Activated naive CD8-positive, alpha-beta T cell treated with anti-CD3 and anti-CD28 coated beads for 36 hours (primary cell): ENCODE measurements around the gene NBDY. TPM values are rescaled to one million over a fixed set of nuclear protein-coding genes. Genes with fewer than 3 reads are reported as not detected.

ENCODE experiments used
- DNase-seq: peaks from one replicate; pipeline ENCODE4 v3.0.0; 2021
- H3K27ac Mint-ChIP-seq: one replicate; pipeline ENCODE4 v1.8.0; 2022; ENCODE audit warnings: mild to moderate bottlenecking, moderate library complexity, mixed read lengths
- H3K27me3 Mint-ChIP-seq: one replicate; pipeline ENCODE4 v1.8.0; 2022; ENCODE audit warnings: mild to moderate bottlenecking, mixed read lengths
- H3K36me3 Mint-ChIP-seq: one replicate; pipeline ENCODE4 v1.8.0; 2021; ENCODE audit warnings: mild to moderate bottlenecking, mixed read lengths
- H3K4me1 Mint-ChIP-seq: one replicate; pipeline ENCODE4 v1.8.0; 2021; ENCODE audit warnings: mixed read lengths
- H3K4me3 Mint-ChIP-seq: one replicate; pipeline ENCODE4 v1.8.0; 2022; ENCODE audit warnings: mild to moderate bottlenecking, moderate library complexity, mixed read lengths
- H3K9me3 Mint-ChIP-seq: one replicate; pipeline ENCODE4 v1.8.0; 2022; ENCODE audit warnings: mixed read lengths
- total RNA-seq, 2 experiments: library from RNA; stranded (reverse); gene quantifications; one replicate each; pipeline ENCODE4 v1.2.3, GENCODE V29; 2021

Gene NBDY
- total RNA-seq, 2 experiments from 2014 or later: 43.9 to 50.0 TPM

GRCh38 chrX:56788229-56788628 is 59.2 kb downstream of the NBDY start:
- H3K4me3 Mint-ChIP-seq: no peak overlapping the region

DNA sequence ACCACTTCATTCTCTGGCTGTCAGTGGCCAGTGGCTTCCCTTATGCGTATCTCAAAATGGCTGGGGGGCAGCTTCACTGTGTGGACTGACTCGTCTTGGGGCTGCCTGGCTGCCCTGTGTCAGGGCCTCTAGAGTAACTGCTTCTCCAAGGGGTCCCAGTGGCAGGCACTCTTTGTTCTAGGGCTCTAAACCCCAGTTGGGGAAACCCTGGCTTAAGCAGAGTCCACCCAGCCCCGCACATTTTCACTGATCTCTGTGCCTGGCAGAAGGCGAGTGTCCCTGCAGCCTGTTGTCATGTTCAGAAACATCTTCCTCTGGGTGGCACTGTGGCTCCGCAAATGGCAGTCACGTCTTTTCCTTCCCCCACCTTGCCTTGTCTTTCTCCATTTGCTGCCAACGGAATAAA is 59.7 kb downstream of the NBDY start:
- Mint-ChIP-seq H3K36me3 (peaks cover 6% of the 10 kb centered on the region), H3K4me1 (peaks cover 17% of the 10 kb centered on the region), H3K9me3 (no peaks in the 10 kb centered on the region), H3K27ac (peak overlapping the region; percentile 63), H3K27me3 (no peaks in the 10 kb centered on the region), H3K4me3 (no peak overlapping the region)
- DNase-seq: peak; percentile 22

More at GRCh38 chrX:56788229-56788628, 59.2 kb downstream of the NBDY start:
- Mint-ChIP-seq H3K27ac (no peak overlapping the region), H3K27me3 (no peaks in the 10 kb centered on the region), H3K4me1 (peaks cover 16% of the 10 kb centered on the region), H3K9me3 (no peaks in the 10 kb centered on the region), H3K36me3 (peaks cover 6% of the 10 kb centered on the region)
- DNase-seq: no peak

DNA sequence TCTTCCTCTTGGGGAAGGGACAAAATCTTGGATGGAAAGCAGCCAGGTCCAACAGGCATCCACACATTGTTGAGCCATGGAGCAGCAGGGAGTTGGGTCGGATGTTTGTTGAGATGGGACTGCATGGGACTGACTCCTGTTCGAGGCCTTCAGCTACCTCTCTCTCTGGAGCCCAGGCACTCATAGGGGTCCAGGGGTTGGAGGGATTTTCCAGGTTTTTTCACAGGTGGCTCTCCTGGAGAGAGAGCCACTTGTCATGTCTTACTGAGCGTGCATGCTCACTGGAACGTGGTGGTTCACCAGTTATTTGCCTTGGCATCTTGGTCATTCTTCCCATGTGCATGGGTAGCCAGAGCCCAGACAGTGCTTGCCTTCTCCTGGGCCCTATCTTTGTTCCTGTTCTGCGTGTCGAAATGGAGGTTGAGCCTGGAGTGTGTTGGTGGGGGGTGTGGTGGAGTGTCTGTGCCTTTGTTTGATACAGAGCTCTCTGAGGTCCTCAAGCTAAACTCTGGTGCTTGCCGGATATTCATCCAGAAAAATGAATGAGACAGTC is 60.6 kb downstream of the NBDY start:
- Mint-ChIP-seq H3K9me3 (no peaks in the 10 kb centered on the region), H3K27me3 (no peaks in the 10 kb centered on the region), H3K27ac (no peak overlapping the region), H3K36me3 (peaks cover 6% of the 10 kb centered on the region), H3K4me1 (peaks cover 19% of the 10 kb centered on the region), H3K4me3 (no peak overlapping the region)
- DNase-seq: no peak

GRCh38 chrX:56790778-56791177 is 61.7 kb downstream of the NBDY start:
- Mint-ChIP-seq H3K36me3 (peaks cover 6% of the 10 kb centered on the region), H3K4me1 (peaks cover 24% of the 10 kb centered on the region), H3K9me3 (no peaks in the 10 kb centered on the region), H3K4me3 (no peak overlapping the region), H3K27ac (no peak overlapping the region), H3K27me3 (no peaks in the 10 kb centered on the region)
- DNase-seq: no peak

- Mint-ChIP-seq H3K36me3 (peaks cover 6% of the 10 kb centered on the region), H3K9me3 (no peaks in the 10 kb centered on the region), H3K4me1 (peaks cover 22% of the 10 kb centered on the region), H3K4me3 (no peak overlapping the region), H3K27me3 (no peaks in the 10 kb centered on the region), H3K27ac (no peak overlapping the region)
- no peak for DNase-seq
Measured at GRCh38 chrX:56791456-56791855, 62.4 kb downstream of the NBDY start.

- H3K36me3 Mint-ChIP-seq: peaks cover 5% of the 10 kb centered on the region
- DNase-seq: no peak
- peaks cover 26% of the 10 kb centered on the region for H3K4me1 Mint-ChIP-seq
- no peaks in the 10 kb centered on the region for H3K9me3 Mint-ChIP-seq
- no peak overlapping the region for H3K4me3 Mint-ChIP-seq
- no peaks in the 10 kb centered on the region for H3K27me3 Mint-ChIP-seq
- H3K27ac Mint-ChIP-seq: no peak overlapping the region
Measured at GRCh38 chrX:56792270-56793111, 63.4 kb downstream of the NBDY start.

- peak overlapping the region; percentile 42 for H3K27ac Mint-ChIP-seq
- no peak overlapping the region for H3K4me3 Mint-ChIP-seq
- H3K27me3 Mint-ChIP-seq: no peaks in the 10 kb centered on the region
- peaks cover 32% of the 10 kb centered on the region for H3K4me1 Mint-ChIP-seq
- no peak for DNase-seq
- H3K9me3 Mint-ChIP-seq: no peaks in the 10 kb centered on the region
- peaks cover 9% of the 10 kb centered on the region for H3K36me3 Mint-ChIP-seq
Measured at GRCh38 chrX:56793112-56793430, 64.0 kb downstream of the NBDY start.

GRCh38 chrX:56793521-56794320 is 64.7 kb downstream of the NBDY start:
- peaks cover 37% of the 10 kb centered on the region for H3K4me1 Mint-ChIP-seq
- peak overlapping the region; percentile 42 for H3K27ac Mint-ChIP-seq
- DNase-seq: no peak
- no peaks in the 10 kb centered on the region for H3K27me3 Mint-ChIP-seq
- H3K9me3 Mint-ChIP-seq: no peaks in the 10 kb centered on the region
- H3K36me3 Mint-ChIP-seq: peaks cover 9% of the 10 kb centered on the region
- H3K4me3 Mint-ChIP-seq: no peak overlapping the region

- H3K27ac Mint-ChIP-seq: no peak overlapping the region
- no peak for DNase-seq
- H3K9me3 Mint-ChIP-seq: no peaks in the 10 kb centered on the region
- no peaks in the 10 kb centered on the region for H3K27me3 Mint-ChIP-seq
- H3K36me3 Mint-ChIP-seq: peaks cover 11% of the 10 kb centered on the region
- no peak overlapping the region for H3K4me3 Mint-ChIP-seq
- peaks cover 40% of the 10 kb centered on the region for H3K4me1 Mint-ChIP-seq
Measured at GRCh38 chrX:56794404-56795230, 65.6 kb downstream of the NBDY start.

GRCh38 chrX:56795309-56795868 is 66.3 kb downstream of the NBDY start:
- Mint-ChIP-seq H3K4me1 (peaks cover 48% of the 10 kb centered on the region), H3K27me3 (no peaks in the 10 kb centered on the region), H3K4me3 (no peak overlapping the region), H3K9me3 (no peaks in the 10 kb centered on the region), H3K36me3 (peaks cover 15% of the 10 kb centered on the region), H3K27ac (no peak overlapping the region)
- no peak for DNase-seq

DNA sequence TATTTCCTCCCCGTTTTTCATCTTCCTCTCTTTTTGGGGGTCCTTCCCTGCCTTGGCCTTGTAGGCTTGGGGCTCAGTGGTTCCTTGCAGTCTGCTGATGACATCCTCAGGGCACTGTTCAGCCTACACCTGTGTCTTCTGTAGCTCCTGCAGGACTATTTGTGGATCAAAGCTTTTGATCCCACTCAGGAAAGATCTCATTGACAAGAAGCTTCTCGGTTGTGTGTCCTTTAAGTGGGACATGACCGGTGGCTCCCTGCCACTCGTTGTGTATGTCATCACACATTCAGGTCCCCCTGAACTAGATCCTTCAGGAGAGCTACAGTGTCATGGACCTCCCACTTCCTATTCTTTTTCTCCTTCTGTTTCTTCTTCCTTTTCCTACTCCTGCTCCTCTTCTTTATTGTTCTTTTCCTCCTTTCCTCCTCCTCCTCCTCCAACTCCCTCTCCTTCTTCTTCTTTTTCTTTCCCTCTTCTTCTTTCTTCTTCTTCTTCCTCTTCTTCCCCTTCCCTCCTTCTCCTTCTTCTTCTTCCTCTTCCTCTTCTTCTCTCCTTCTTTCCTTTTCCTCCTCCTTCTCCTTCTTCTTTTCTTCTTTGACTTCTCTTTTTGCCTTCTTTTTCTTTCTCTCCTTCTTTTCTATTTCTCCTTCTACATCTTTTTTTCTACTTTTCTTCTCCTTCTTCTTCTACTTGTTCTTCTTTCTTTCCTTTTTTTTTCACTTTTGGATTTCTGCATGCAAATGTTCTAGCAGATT is 67.8 kb downstream of the NBDY start:
- no peaks in the 10 kb centered on the region for H3K9me3 Mint-ChIP-seq
- H3K36me3 Mint-ChIP-seq: peaks cover 22% of the 10 kb centered on the region
- peak overlapping the region; percentile 87 for H3K27ac Mint-ChIP-seq
- H3K27me3 Mint-ChIP-seq: no peaks in the 10 kb centered on the region
- H3K4me1 Mint-ChIP-seq: peaks cover 57% of the 10 kb centered on the region
- no peak for DNase-seq
- H3K4me3 Mint-ChIP-seq: no peak overlapping the region

- DNase-seq: no peak
- Mint-ChIP-seq H3K36me3 (peaks cover 19% of the 10 kb centered on the region), H3K9me3 (no peaks in the 10 kb centered on the region), H3K4me1 (peaks cover 57% of the 10 kb centered on the region), H3K27me3 (no peaks in the 10 kb centered on the region), H3K4me3 (no peak overlapping the region), H3K27ac (peak overlapping the region; percentile 87)
Measured at GRCh38 chrX:56797574-56798338, 68.7 kb downstream of the NBDY start.

DNA sequence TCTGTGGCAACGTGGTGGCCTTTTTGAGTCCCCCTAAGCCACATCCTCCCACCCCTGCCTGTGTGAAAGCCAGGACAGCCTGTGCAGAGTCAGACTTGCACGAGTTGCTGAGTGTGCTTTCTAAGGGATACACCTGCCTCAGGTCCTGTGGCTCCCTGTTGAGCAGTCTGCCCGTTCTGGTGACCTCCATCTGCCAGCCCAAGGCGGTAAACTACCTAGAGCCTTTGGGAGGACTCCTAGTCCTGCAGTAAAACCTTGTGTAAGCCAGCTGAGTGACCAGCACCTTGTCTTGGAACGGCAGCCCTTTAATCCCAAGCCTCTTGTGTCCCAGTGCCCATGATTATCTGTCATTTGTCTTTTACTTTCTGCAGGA is 69.3 kb downstream of the NBDY start:
- H3K4me3 Mint-ChIP-seq: no peak overlapping the region
- H3K27ac Mint-ChIP-seq: peak overlapping the region; percentile 45
- peaks cover 55% of the 10 kb centered on the region for H3K4me1 Mint-ChIP-seq
- DNase-seq: peak; percentile 26
- peaks cover 19% of the 10 kb centered on the region for H3K36me3 Mint-ChIP-seq
- H3K9me3 Mint-ChIP-seq: no peaks in the 10 kb centered on the region
- H3K27me3 Mint-ChIP-seq: no peaks in the 10 kb centered on the region
